Neural cell (in vitro differentiated cells): ENCODE results near the gene PLCL2.

Experiments used
- CTCF ChIP-seq: fragments of 450-650 bp; IDR thresholded peaks from 2 replicates; pipeline ENCODE4 v1.5.1; 2014; ENCODE audit warnings: antibody characterized with exemption, mild to moderate bottlenecking, moderate library complexity; ENCODE audit not compliant: poor library complexity, severe bottlenecking
- EP300 ChIP-seq: fragments of 450-650 bp; conservative IDR thresholded peaks from 2 replicates; pipeline ENCODE4 v1.6.1; 2014; ENCODE audit warnings: antibody characterized with exemption, mild to moderate bottlenecking, moderate library complexity; ENCODE audit not compliant: poor library complexity, severe bottlenecking
- EZH2 ChIP-seq: fragments of 200-600, 300-800 bp; shearing (Covaris generic), sonication (generic); IDR thresholded peaks from 2 replicates; pipeline ENCODE4 v1.6.1; 2014; ENCODE audit warnings: antibody characterized with exemption, low read length, borderline replicate concordance, mild to moderate bottlenecking; ENCODE audit not compliant: insufficient read depth, poor library complexity, severe bottlenecking
- MXI1 ChIP-seq: fragments of 450-650 bp; conservative IDR thresholded peaks from 2 replicates; pipeline ENCODE4 v1.6.1; 2014; ENCODE audit warnings: antibody characterized with exemption, mild to moderate bottlenecking; ENCODE audit not compliant: poor library complexity, severe bottlenecking
- POLR2AphosphoS5 ChIP-seq: IDR thresholded peaks from 2 replicates; pipeline ENCODE4 v1.6.1; 2012
- RAD21 ChIP-seq: fragments of 450-650 bp; conservative IDR thresholded peaks from 2 replicates; pipeline ENCODE4 v1.6.1; 2014; ENCODE audit warnings: antibody characterized with exemption, mild to moderate bottlenecking, moderate library complexity
- REST ChIP-seq: IDR thresholded peaks from 2 replicates; pipeline ENCODE4 v1.6.1; 2012; ENCODE audit warnings: borderline replicate concordance
- TAF1 ChIP-seq: IDR thresholded peaks from 2 replicates; pipeline ENCODE4 v1.6.1; 2012; ENCODE audit warnings: low read depth

- no peak for TF ChIP-seq CTCF
- no peak for TF ChIP-seq POLR2AphosphoS5
- TF ChIP-seq EZH2, result no peak
- TF ChIP-seq EP300, result no peak
- TF ChIP-seq MXI1, result no peak
- no peak for TF ChIP-seq REST
- TF ChIP-seq TAF1, result no peak
- no peak for TF ChIP-seq RAD21
These were observed 140.9 kb downstream of the PLCL2 start for GRCh38 chr3:17025594-17026139.
